Jurkat, Clone E6-1 (cell line): ENCODE results near the gene ADARB2.
"Not testable (repeated sequence)": the region's sequence is repeated elsewhere in the genome, so short reads cannot be mapped to it uniquely, and the experiment has no call there.

Experiments
- DNase-seq: peaks from one replicate; pipeline ENCODE4 v3.0.0-alpha.2; 2011; ENCODE audit warnings: low read depth, low spot score
- H3K4me3 ChIP-seq: 2 replicates; pipeline ENCODE4 v1.5.1; 2011; ENCODE audit warnings: mild to moderate bottlenecking, low read length, control low read depth, moderate library complexity

The ADARB2 gene

DNA sequence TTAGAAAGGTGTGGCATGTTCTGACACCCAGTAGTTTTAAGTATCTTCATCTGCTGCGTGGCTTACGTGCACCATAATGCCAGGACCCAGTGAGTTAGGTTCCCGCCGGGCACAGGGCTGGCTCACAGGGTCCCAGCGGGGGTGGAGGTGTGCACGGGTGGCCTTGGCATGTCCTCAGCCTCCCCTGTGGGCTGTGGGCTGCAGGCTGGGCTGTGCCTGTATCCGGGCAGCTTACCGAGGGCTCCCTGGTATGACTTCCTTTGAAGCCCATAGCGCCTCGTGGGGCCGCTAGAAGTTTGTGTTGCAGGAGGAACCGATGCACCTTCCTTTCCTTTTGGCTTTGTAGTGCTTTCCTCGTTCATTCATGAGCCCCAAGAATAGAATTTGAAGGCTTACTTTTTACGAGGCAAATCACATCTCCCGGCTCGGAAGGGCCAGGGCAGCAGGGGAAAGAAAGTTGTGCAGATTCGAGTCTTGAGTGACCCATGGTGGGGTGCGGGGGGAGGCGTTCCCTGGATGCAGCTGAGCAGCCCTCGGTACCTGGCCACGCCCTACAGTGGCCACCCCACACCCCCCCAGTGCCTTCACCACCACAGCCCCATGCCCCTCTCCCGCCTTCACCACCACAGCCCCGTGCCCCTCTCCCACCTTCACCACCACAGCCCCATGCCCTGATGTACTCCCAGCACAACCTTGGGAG is 568.0 kb downstream of the ADARB2 start:
- H3K4me3 ChIP-seq = no peak overlapping the region
- DNase-seq = no peak

DNA sequence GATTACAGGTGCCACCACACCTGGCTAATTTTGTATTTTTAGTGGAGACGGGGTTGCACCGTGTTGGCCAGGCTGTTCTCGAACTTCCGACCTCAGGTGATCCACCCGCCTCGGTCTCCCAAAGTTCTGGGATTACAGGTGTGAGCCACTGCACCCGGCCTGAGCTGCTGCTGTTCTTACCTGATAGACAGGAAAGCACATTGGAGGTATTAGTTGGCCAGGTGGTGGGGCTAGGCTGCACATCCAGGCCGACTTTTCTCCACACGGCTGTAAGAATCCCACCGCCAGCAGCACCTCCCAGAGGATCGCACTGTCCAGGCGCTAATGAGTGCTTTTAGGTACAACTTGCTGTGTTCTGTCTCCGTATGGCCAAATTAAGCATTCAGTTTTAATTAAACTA is 568.6 kb downstream of the ADARB2 start:
- DNase-seq = no peak
- no peak overlapping the region for H3K4me3 ChIP-seq

DNA sequence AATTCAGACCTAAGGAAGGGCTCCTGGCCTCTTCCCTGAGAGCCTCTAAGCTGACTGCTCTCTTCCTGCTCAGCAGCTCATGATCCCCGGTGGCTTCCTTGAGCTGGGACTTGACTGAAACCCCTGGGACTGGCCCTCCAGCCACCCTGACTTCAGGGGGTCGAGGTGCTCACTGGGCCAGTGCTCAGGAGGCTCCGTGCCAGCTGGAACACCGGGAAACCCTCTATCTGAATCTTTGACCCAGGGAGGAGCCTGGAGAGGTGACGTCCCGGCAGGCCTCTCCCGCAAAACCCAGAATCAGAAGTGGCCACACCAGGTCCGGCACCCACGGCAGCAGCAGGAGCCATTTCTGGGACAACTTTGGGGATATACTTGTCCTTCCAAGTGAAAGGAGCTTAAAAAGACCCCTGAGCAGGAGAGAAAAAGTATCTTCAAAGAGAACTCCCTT is 570.5 kb downstream of the ADARB2 start:
- no peak for DNase-seq
- no peak overlapping the region for H3K4me3 ChIP-seq

DNA sequence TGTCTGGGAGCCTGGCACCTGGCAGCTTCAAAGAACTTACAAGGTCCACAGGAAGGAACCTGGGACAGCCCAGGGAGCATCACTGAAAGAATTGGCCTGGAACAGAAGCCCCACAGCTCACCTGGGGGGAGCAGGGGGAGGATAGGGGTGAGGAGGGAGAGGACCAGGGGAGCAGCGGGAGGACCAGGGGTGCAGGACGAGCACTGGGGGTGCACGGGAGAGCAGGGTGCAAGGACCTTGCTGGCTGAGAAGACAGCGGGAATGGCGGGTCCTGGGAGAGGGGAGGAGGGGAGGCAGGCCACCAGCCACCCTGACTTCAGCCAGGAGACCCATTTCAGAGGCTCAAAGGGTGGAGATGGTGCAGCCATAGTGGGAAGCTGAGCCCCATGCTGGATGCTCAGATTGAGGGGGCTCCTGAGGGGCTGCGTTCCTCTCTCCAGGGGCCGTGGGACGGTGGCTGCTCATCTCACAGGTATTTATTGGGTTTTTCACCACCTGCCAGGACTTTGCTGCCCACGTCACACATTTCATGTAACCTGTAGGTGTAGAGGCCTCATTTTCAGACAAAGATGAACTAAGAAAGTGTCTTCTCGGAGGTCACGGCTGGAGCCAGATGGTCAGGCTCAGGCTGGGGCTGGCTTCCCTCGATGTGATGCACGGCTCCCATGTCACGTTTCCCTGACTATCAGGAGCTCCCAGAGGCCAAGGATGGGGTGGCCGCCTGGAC is 571.1 kb downstream of the ADARB2 start:
- no peak for DNase-seq
- no peak overlapping the region for H3K4me3 ChIP-seq

DNA sequence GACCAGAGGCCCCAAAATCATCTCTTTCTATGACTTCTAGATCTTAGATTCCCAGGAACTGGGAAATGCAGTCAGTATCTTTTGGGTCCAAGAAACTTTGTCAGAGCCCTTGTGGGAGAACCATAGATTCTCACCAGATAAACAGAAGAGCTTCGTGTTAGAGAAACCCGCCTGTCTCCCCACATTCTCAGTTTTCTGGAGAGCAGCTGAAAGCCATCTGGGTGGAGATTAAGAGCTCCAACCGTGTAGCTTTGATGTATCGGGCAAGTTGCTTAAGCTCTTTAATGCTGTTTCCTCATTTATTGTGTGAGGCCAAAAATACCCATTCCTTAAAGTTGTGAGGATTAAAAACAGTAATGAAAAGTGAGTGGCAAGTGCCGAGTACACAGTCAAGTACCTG is 573.5 kb downstream of the ADARB2 start:
- H3K4me3 ChIP-seq = no peak overlapping the region
- DNase-seq = no peak

DNA sequence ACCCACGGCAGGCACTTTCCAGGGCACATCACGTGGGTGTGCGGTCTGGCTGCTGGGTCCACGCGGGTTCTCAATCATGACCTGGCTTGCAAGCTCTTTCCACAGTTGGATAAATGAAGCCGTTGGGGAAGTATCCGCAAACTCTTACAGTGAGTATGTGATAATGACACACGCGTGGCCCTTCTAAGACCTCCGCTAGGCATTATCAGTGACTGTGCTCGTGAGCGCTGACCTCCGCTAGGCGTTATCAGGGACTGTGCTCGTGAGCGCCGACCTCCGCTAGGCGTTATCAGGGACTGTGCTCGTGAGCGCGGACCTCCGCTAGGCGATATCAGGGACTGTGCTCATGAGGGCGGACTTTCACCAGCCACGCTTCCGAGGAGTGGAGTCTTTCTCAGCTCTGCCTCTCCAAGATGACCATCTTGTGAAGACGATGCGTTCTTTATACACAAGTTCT is 574.1 kb downstream of the ADARB2 start:
- H3K4me3 ChIP-seq = no peak overlapping the region
- no peak for DNase-seq

DNA sequence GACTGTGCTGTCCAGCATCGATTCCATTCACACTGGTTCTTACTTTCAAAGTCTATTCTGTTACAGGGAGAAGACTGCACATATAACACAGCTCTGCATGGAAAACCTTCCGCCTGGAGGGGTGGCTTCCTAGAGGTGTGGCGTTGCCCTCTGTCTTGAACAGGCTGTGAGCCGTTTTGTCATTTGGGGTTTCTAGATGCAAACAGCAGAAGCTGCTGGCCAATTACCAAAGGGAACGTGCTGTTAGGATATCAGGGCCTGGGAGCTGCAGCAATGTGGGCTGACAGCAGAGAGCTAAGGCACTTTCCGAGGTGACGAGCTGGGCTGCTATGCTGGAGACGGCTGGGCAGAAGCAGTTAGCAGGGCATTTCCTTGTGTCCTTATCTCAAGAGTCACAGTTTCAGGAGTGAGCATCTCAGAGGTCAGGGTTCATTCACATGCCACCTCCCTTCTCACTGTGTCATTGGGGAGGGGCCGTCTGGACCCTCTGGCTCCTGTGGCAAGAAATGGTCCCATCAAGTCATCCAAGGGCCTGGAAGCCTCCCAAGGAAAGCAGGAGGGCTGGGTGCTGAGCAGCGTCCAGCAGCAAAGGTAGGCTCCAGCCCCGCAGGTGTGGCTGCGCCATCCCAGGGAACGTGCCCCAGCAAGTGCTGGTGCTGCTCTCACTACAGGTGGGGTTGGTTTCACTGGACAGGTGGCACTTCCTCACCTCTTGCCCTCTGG is 574.7 kb downstream of the ADARB2 start:
- no peak for DNase-seq
- H3K4me3 ChIP-seq = no peak overlapping the region

DNA sequence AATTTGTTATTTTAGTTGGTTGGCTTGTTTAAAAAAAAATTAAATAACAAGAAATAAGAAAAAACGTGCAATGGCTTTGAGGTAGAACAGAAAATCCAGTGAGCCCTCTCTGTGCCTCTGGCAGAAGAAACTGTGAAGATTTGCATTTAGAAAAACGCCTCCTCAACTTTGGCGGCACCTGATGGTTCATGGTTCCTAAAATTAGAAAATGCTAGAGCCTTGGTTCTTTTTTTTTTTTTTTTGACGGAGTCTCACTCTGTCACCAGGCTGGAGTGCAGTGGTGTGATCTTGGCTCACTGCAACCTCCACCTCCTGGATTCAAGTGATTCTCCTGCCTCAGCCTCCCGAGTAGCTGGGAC is 576.0 kb downstream of the ADARB2 start:
- H3K4me3 ChIP-seq, DNase-seq: not testable (repeated sequence)

DNA sequence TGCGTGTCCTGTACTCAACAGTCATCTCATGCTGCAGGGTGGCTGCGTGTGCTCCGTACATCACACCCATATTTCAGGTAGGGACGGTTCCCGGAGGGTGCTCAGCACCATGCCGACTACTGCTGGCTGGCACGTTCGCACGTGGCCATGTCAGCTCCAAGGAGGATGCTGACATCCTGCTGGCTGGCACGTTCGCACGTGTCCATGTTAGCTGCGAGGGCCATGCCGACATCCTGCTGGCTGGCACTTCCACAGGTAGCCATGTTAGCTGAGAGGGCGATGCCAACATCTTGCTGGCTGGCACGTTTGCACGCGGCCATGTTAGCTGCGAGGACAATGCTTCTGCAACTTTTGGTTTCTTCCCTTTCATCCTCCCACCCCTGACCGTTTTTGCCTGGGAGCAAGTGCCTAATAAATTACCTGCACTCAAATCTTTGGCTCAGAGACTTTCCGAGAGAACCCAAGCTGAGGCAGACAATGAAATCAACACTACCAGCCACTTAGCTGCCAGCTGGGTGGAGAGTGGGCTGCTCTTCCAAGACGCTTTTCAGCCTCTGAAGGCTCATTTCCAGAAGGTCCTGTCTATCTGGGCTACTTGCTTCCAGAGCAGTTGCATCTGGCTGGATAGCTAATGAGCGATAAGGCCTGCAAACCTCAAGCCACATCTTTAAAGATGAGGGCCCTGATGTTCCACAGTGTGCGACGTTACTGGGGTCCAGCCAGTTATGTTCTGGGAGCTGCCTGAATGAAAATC is 576.6 kb downstream of the ADARB2 start:
- no peak for DNase-seq
- no peak overlapping the region for H3K4me3 ChIP-seq

DNA sequence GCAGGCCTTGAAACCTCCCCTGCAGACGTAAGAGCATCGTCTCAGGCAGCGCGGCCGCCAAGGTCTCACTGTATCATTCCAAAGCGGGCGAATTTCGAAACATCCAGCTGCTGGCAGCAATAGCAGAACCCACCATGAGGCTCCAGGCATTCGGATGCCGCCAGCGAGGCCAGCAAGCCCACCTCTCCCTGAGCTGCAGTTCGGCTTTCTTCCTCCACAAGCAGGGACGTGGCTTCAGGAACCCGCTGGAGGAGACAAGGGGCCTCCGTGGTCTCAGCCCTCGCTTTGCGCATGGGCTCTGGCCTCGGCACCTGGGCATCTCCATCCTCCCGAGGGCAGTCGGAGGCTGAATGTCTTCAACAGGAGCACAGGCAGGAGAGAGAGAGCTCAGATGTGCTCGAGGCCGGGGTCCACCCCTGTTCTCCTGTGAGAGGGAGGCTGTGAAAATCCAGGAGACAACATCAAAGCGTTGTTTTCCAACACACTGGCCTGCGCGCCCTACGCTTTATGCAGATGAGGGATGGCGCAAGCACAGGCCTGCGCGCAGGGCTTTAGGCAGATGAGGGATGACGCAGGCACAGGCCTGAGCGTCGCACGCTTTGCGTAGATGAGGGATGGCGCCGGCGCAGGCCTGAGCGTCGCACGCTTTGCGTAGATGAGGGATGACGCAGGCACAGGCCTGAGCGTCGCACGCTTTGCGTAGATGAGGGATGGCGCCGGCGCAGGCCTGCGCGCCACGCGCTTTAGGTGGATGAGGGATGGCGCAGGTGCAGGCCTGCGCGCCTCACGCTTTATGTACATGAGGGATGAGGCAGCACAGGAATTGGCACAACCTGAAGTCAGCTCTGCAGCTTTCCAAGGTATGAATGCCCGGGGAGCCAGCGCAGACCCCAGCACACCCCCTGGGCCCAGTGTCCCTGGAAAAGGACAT is 577.9 kb downstream of the ADARB2 start:
- no peak for DNase-seq
- no peak overlapping the region for H3K4me3 ChIP-seq

DNA sequence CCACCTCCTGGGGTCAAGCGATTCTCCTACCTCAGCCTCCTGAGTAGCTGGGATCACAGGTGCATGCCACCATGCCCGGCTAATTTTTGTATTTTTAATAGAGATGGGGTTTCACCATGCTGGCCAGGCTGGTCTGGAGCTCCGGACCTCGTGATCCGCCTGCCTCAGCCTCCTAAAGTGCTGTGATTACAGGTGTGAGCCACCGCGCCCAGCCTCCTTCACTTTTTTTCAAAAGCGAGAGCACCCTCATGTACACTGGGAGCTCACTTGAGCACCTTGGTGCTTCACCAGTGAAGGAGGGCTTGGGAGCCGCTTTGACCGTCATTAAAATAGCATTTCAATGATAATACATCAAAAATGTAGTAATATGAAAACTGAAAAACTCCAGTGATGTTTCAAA is 578.8 kb downstream of the ADARB2 start:
- not testable (repeated sequence) for DNase-seq, H3K4me3 ChIP-seq

DNA sequence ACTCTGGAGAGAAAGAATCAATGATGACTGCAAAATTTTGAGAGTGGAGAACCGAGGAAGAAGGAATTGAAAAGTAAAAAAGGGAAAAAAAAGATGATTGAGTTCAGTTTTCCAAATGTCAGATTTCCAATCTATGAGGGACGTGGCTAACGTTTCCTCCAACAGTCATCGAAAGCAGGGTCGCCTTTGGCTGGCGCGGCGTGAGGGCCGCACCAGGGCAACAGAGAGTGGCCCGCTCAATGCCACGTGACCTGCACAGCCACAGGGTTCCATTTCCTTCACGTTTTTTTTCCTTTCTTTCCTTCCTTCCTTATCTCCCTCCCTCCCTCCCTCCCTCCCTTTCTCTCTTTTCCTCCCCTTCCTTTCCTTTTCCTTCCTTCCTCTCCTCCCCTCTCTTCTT is 579.3 kb downstream of the ADARB2 start:
- no peak overlapping the region for H3K4me3 ChIP-seq
- no peak for DNase-seq

DNA sequence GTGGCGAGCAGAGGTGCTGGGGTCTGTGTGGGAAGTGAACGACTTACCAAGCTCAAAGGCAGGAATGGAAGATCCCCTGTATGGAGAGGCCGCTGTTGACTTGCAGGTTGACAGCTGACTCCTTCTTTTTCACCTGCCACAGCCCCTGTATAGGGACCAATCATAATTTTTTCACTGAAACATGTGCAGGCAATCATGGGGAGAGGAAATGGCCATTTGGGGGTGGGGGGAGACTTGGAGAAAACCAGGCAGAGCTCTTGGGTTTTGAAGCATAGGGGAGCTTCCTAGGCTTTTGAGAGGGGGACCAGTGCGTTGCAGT is 579.8 kb downstream of the ADARB2 start:
- no peak overlapping the region for H3K4me3 ChIP-seq
- no peak for DNase-seq

DNA sequence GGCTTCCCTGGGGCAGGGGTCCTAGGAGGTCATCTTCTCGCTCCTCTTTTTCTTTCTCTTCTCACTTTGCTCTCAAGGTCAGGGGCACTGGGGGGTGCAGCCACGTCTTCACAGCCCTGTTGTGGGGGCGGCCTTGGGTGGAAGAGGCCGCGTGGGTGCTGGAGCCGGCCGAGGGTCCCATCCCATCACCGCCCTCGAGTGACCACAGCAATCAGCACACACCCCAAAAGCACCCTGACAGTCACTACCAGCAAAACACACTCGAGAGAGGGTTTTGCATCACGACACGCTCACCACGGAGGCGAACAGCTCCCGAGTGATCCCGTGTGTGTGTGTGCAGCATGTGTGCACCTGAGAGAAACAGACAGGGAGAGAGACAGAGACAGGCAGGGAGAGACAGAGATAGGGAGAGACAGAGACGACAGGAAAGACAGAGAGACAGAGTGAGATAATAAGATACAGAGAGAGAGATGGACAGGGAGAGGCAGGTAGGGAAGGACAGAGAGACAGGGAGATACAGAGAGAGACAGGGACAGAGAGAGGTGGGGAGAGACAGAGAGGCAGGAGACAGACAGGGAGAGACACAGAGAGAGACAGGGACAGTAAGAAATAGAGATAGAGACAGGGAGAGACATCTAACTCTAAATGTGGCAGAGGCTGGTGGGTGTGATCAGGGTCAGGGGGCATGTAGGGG is 580.3 kb downstream of the ADARB2 start:
- no peak overlapping the region for H3K4me3 ChIP-seq
- no peak for DNase-seq

DNA sequence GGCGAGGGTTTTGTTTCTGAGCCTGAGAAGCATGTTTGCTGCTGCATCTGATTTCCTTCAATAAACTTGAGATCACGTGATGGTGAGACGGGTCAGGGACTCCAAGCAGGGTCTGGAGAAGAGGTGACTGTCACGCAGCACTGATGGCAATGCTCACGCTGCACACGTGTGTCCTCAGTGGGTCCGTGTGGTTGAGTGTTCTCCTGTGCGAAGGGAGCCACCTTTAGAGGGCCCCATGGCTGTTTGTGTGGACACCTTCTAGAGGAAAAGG is 580.8 kb downstream of the ADARB2 start:
- no peak for DNase-seq

DNA sequence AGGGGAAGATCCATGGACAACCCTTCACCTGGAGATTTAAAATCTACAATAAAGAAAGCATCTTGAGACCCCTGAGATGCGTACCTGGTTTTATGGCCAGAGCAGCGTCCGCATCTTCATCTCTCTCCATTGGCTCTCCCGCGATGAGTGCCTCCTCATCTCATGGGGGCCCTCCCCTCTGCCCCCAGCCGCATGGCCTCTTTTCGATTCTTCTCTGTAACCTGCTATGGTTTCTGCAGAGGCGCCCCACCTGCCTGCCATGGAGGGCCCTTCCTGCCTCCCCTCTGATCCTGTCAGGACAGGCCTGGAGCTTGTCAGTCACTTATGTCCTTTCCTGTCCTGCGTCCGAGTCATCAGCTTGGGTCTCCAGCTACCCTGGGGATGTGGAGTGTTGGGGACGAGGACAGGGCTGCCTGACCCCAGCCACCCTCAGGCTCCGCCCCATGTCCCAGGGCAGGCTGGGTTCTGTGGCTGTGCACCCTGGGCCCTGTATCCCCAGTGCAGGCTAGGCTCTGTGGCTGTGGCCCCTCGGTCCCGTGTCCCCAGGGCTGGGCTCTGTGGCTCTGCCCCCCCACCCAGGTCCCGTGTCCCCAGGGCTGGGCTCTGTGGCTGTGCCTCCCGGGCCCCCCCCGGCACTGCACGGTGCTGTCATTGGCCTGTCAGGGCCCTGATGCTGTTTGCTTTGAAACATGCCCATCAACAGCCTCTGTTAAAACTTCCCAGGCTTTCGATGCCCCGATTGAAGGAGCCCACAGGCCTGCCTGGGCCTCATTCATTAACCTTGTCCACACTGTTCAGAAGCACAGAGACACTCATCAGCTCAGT is 581.3 kb downstream of the ADARB2 start:
- no peak overlapping the region for H3K4me3 ChIP-seq
- DNase-seq = no peak

More for the DNA sequence above, 580.8 kb downstream of the ADARB2 start:
- H3K4me3 ChIP-seq = no peak overlapping the region

DNA sequence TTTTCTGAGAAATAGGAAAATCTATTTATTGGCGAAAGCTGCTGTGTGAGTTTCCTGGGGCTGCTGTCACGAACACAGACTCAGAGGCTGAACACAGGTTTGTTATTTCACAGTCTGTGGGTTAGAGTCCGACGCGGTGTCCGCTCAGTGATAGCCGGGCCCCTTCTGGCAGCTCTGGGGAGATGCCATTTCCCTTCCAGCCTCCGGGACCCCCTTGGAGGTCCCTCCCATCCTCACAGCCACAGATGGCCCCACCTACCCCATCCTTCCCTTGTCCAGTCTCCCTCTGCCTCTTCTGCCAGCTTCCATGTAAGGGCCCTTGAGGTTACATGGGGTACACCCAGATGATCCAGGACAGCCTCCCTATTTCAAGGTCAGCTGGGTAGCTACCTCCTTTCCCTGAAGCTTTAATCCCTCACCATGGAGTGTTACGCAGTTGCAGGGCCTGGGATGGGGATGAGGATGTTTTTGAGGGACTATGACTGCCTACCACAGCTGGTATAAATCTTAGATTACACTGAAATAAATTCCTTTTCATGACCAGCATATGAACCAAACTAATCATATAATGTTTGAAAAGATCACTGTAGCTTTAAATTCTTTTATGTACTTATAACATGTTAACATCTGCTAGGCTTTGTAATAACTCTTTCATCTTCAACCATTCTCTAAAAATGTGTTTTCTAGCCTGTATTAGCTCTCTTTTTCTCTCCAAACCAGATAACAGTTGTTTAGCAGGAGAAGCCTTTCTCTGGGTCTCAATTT is 582.6 kb downstream of the ADARB2 start:
- no peak overlapping the region for H3K4me3 ChIP-seq
- no peak for DNase-seq
